Measurements from ENCODE around the gene GREM2.

The GREM2 gene

GRCh38 chr1:240602189-240602588 is 9.8 kb downstream of the GREM2 start:
- Histone ChIP-seq H3K9me3 (ENCODE audit: low read depth, low read length) (no peaks in the 10 kb centered on the region), H3K27ac (no peak overlapping the region), H3K4me3 (no peak overlapping the region), H3K36me3 (ENCODE audit: insufficient read depth, low read length) (no peaks in the 10 kb centered on the region), H3K9ac (ENCODE audit: insufficient read length) (no peak overlapping the region)
- no peak for DNase-seq (ENCODE audit: low read depth, low spot score)
- TF ChIP-seq EZH2 (IDR thresholded peaks at IDR 0.05) (no peak), POLR2AphosphoS5 (IDR thresholded peaks at IDR 0.05; ENCODE audit: borderline replicate concordance, low read depth, low read length) (no peak), FOXP2 (optimal IDR thresholded peaks at IDR 0.05; ENCODE audit: control extremely low read depth, extremely low read length, insufficient read depth) (no peak)

- no peaks in the 10 kb centered on the region for H3K36me3 ChIP-seq (ENCODE audit: insufficient read depth, low read length)
- no peak overlapping the region for H3K27ac ChIP-seq
- no peak overlapping the region for H3K4me3 ChIP-seq
- H3K9ac ChIP-seq (ENCODE audit: insufficient read length): no peak overlapping the region
- no peak for DNase-seq (ENCODE audit: low read depth, low spot score)
- H3K9me3 ChIP-seq (ENCODE audit: low read depth, low read length): no peaks in the 10 kb centered on the region
- no peak for TF ChIP-seq EZH2 (IDR thresholded peaks at IDR 0.05)
- no peak for TF ChIP-seq POLR2AphosphoS5 (IDR thresholded peaks at IDR 0.05; ENCODE audit: borderline replicate concordance, low read depth, low read length)
- no peak for TF ChIP-seq FOXP2 (optimal IDR thresholded peaks at IDR 0.05; ENCODE audit: control extremely low read depth, extremely low read length, insufficient read depth)
Observed at GRCh38 chr1:240599830-240600229, 12.1 kb downstream of the GREM2 start.

- Histone ChIP-seq H3K27ac (no peak overlapping the region), H3K4me3 (no peak overlapping the region), H3K36me3 (ENCODE audit: insufficient read depth, low read length) (no peaks in the 10 kb centered on the region), H3K9me3 (ENCODE audit: low read depth, low read length) (no peaks in the 10 kb centered on the region), H3K9ac (ENCODE audit: insufficient read length) (no peak overlapping the region)
- DNase-seq (ENCODE audit: low read depth, low spot score): no peak
- TF ChIP-seq FOXP2 (optimal IDR thresholded peaks at IDR 0.05; ENCODE audit: control extremely low read depth, extremely low read length, insufficient read depth) (no peak), EZH2 (IDR thresholded peaks at IDR 0.05) (no peak)
Observed at GRCh38 chr1:240599299-240599698, 12.7 kb downstream of the GREM2 start.

- DNase-seq (ENCODE audit: low read depth, low spot score): no peak
- no peak overlapping the region for H3K4me3 ChIP-seq
- no peaks in the 10 kb centered on the region for H3K36me3 ChIP-seq (ENCODE audit: insufficient read depth, low read length)
- H3K9me3 ChIP-seq (ENCODE audit: low read depth, low read length): no peaks in the 10 kb centered on the region
- no peak overlapping the region for H3K9ac ChIP-seq (ENCODE audit: insufficient read length)
- TF ChIP-seq POLR2AphosphoS5 (IDR thresholded peaks at IDR 0.05; ENCODE audit: borderline replicate concordance, low read depth, low read length) (no peak), FOXP2 (optimal IDR thresholded peaks at IDR 0.05; ENCODE audit: control extremely low read depth, extremely low read length, insufficient read depth) (no peak), EZH2 (IDR thresholded peaks at IDR 0.05) (no peak)
- no peak overlapping the region for H3K27ac ChIP-seq
Observed at GRCh38 chr1:240598216-240599001, 13.5 kb downstream of the GREM2 start.

- TF ChIP-seq EZH2 (IDR thresholded peaks at IDR 0.05) (no peak), FOXP2 (optimal IDR thresholded peaks at IDR 0.05; ENCODE audit: control extremely low read depth, extremely low read length, insufficient read depth) (no peak), POLR2AphosphoS5 (IDR thresholded peaks at IDR 0.05; ENCODE audit: borderline replicate concordance, low read depth, low read length) (no peak)
- H3K9me3 ChIP-seq (ENCODE audit: low read depth, low read length): no peaks in the 10 kb centered on the region
- no peak overlapping the region for H3K4me3 ChIP-seq
- no peak for DNase-seq (ENCODE audit: low read depth, low spot score)
- no peaks in the 10 kb centered on the region for H3K36me3 ChIP-seq (ENCODE audit: insufficient read depth, low read length)
- H3K27ac ChIP-seq: no peak overlapping the region
- no peak overlapping the region for H3K9ac ChIP-seq (ENCODE audit: insufficient read length)
Observed at GRCh38 chr1:240597153-240597745, 14.7 kb downstream of the GREM2 start.

GRCh38 chr1:240595476-240595875 is 16.5 kb downstream of the GREM2 start:
- DNase-seq (ENCODE audit: low read depth, low spot score): no peak
- H3K27ac ChIP-seq: no peak overlapping the region
- TF ChIP-seq POLR2AphosphoS5 (IDR thresholded peaks at IDR 0.05; ENCODE audit: borderline replicate concordance, low read depth, low read length) (no peak), EZH2 (IDR thresholded peaks at IDR 0.05) (no peak), FOXP2 (optimal IDR thresholded peaks at IDR 0.05; ENCODE audit: control extremely low read depth, extremely low read length, insufficient read depth) (no peak)
- no peaks in the 10 kb centered on the region for H3K9me3 ChIP-seq (ENCODE audit: low read depth, low read length)
- H3K36me3 ChIP-seq (ENCODE audit: insufficient read depth, low read length): no peaks in the 10 kb centered on the region
- no peak overlapping the region for H3K9ac ChIP-seq (ENCODE audit: insufficient read length)
- no peak overlapping the region for H3K4me3 ChIP-seq

GRCh38 chr1:240591564-240591963 is 20.4 kb downstream of the GREM2 start:
- DNase-seq (ENCODE audit: low read depth, low spot score): no peak
- H3K4me3 ChIP-seq: no peak overlapping the region
- H3K9me3 ChIP-seq (ENCODE audit: low read depth, low read length): no peaks in the 10 kb centered on the region
- no peaks in the 10 kb centered on the region for H3K36me3 ChIP-seq (ENCODE audit: insufficient read depth, low read length)
- no peak overlapping the region for H3K9ac ChIP-seq (ENCODE audit: insufficient read length)
- TF ChIP-seq FOXP2 (optimal IDR thresholded peaks at IDR 0.05; ENCODE audit: control extremely low read depth, extremely low read length, insufficient read depth): no peak
- TF ChIP-seq EZH2 (IDR thresholded peaks at IDR 0.05): no peak
- no peak for TF ChIP-seq POLR2AphosphoS5 (IDR thresholded peaks at IDR 0.05; ENCODE audit: borderline replicate concordance, low read depth, low read length)
- no peak overlapping the region for H3K27ac ChIP-seq

GRCh38 chr1:240591078-240591477 is 20.9 kb downstream of the GREM2 start:
- Histone ChIP-seq H3K9ac (ENCODE audit: insufficient read length) (no peak overlapping the region), H3K4me3 (no peak overlapping the region), H3K9me3 (ENCODE audit: low read depth, low read length) (no peaks in the 10 kb centered on the region), H3K27ac (no peak overlapping the region), H3K36me3 (ENCODE audit: insufficient read depth, low read length) (no peaks in the 10 kb centered on the region)
- DNase-seq (ENCODE audit: low read depth, low spot score): no peak
- TF ChIP-seq FOXP2 (optimal IDR thresholded peaks at IDR 0.05; ENCODE audit: control extremely low read depth, extremely low read length, insufficient read depth) (no peak), POLR2AphosphoS5 (IDR thresholded peaks at IDR 0.05; ENCODE audit: borderline replicate concordance, low read depth, low read length) (no peak), EZH2 (IDR thresholded peaks at IDR 0.05) (no peak)

All from SK-N-MC (cell line).